Activated T-helper 2 cell treated with anti-CD3 and anti-CD28 coated beads, Interferon-gamma antibody, Interleukin-2, Interleukin-4, amounts not matched to agents 10 μg/mL and 5 μg/mL and 100 μg/mL, durations not matched to agents 14 hours and 24 hours and 36 hours (primary cell): ENCODE results near the gene PGBD5. TPM values are rescaled to one million over a fixed set of nuclear protein-coding genes. Genes with fewer than 3 reads are reported as not detected.

Experiments used
- DNase-seq: peaks from one replicate; pipeline ENCODE4 v3.0.0; 2021; ENCODE audit warnings: low spot score
- H3K27ac Mint-ChIP-seq: one replicate; pipeline ENCODE4 v1.8.0; 2021; ENCODE audit warnings: mixed read lengths
- H3K27me3 Mint-ChIP-seq: one replicate; pipeline ENCODE4 v1.8.0; 2021; ENCODE audit warnings: low read depth, mixed read lengths
- H3K36me3 Mint-ChIP-seq: one replicate; pipeline ENCODE4 v1.8.0; 2021; ENCODE audit warnings: low read depth, mixed read lengths
- H3K4me1 Mint-ChIP-seq: one replicate; pipeline ENCODE4 v1.8.0; 2021; ENCODE audit warnings: low read depth, mixed read lengths
- H3K4me3 Mint-ChIP-seq: one replicate; pipeline ENCODE4 v1.8.0; 2021; ENCODE audit warnings: low read depth, mild to moderate bottlenecking, moderate library complexity, mixed read lengths
- H3K9me3 Mint-ChIP-seq: one replicate; pipeline ENCODE4 v1.8.0; 2021; ENCODE audit warnings: mixed read lengths
- intact Hi-C: fragments of 100-400 bp; cut with micrococcal nuclease; formaldehyde crosslinking; loops from one replicate; pipeline ENCODE4 v1.15.1; 2023
- total RNA-seq: library from RNA; stranded (reverse); gene quantifications from 2 replicates; pipeline ENCODE4 v1.2.3, GENCODE V29; 2022

Gene PGBD5
- total RNA-seq, 1 donor from 2014 or later: not detected

GRCh38 chr1:230401101-230401500 lies 25.0 kb downstream of the PGBD5 start:
- Mint-ChIP-seq H3K4me3 (no peak overlapping the region), H3K27ac (no peak overlapping the region), H3K9me3 (no peaks in the 10 kb centered on the region), H3K27me3 (no peaks in the 10 kb centered on the region), H3K4me1 (no peaks in the 10 kb centered on the region), H3K36me3 (no peaks in the 10 kb centered on the region)
- intact Hi-C loops: no loop called here
- no peak for DNase-seq

DNA sequence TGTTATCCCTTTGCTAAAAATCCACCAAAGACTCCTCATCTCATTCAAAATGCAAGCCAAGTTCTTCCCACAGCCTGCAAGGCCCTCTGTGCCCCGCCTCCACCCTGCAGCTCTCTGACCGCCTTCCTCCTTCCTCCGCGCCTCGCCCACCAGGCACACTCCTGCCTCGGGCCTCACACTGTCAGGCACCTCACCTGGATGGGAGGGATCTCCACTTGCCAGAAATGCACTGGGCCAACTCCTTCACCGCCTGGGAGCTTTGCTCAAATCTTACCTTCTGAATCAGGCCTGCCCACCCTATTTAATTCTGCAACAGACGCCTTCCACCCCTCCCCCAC lies 26.2 kb downstream of the PGBD5 start:
- H3K36me3 Mint-ChIP-seq: no peaks in the 10 kb centered on the region
- DNase-seq: no peak
- no peak overlapping the region for H3K4me3 Mint-ChIP-seq
- H3K9me3 Mint-ChIP-seq: no peaks in the 10 kb centered on the region
- H3K27me3 Mint-ChIP-seq: no peaks in the 10 kb centered on the region
- H3K27ac Mint-ChIP-seq: no peak overlapping the region
- intact Hi-C loops: no loop called here
- H3K4me1 Mint-ChIP-seq: no peaks in the 10 kb centered on the region

GRCh38 chr1:230399321-230400006 lies 26.7 kb downstream of the PGBD5 start:
- H3K4me1 Mint-ChIP-seq: no peaks in the 10 kb centered on the region
- no peaks in the 10 kb centered on the region for H3K36me3 Mint-ChIP-seq
- H3K27me3 Mint-ChIP-seq: no peaks in the 10 kb centered on the region
- H3K4me3 Mint-ChIP-seq: no peak overlapping the region
- no peak overlapping the region for H3K27ac Mint-ChIP-seq
- intact Hi-C loops: no loop called here
- DNase-seq: no peak
- H3K9me3 Mint-ChIP-seq: no peaks in the 10 kb centered on the region

GRCh38 chr1:230398856-230399255 lies 27.3 kb downstream of the PGBD5 start:
- no peak overlapping the region for H3K4me3 Mint-ChIP-seq
- intact Hi-C loops: no loop called here
- H3K27me3 Mint-ChIP-seq: no peaks in the 10 kb centered on the region
- no peaks in the 10 kb centered on the region for H3K9me3 Mint-ChIP-seq
- H3K27ac Mint-ChIP-seq: no peak overlapping the region
- DNase-seq: no peak
- no peaks in the 10 kb centered on the region for H3K4me1 Mint-ChIP-seq
- H3K36me3 Mint-ChIP-seq: no peaks in the 10 kb centered on the region

- peaks cover 3% of the 10 kb centered on the region for H3K27me3 Mint-ChIP-seq
- no peaks in the 10 kb centered on the region for H3K4me1 Mint-ChIP-seq
- no peaks in the 10 kb centered on the region for H3K36me3 Mint-ChIP-seq
- H3K27ac Mint-ChIP-seq: no peak overlapping the region
- H3K4me3 Mint-ChIP-seq: no peak overlapping the region
- no peak for DNase-seq
- H3K9me3 Mint-ChIP-seq: no peaks in the 10 kb centered on the region
- intact Hi-C loops: no loop called here
Measured at GRCh38 chr1:230396966-230397365, 29.2 kb downstream of the PGBD5 start.

DNA sequence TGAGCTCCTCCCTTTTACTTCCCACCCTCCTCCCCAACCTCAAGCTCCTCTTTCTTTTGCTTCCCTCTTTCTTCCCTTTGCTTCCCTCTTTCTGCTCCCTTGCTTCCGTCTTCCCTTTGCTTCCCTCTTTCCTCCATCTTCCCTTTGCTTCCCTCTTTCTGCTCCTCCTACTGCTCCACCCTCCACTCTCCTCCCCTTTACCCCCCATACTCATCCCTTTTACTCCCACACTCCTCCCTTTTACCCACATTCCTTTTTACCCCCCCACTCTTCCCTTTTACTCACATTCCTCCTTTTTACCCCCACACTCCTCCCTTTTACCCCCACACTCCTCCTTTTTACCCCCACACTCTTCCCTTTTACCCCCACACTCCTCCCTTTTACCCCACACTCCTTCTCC lies 30.2 kb downstream of the PGBD5 start:
- H3K36me3 Mint-ChIP-seq: no peaks in the 10 kb centered on the region
- no peak for DNase-seq
- H3K4me3 Mint-ChIP-seq: no peak overlapping the region
- no peak overlapping the region for H3K27ac Mint-ChIP-seq
- no peaks in the 10 kb centered on the region for H3K4me1 Mint-ChIP-seq
- H3K9me3 Mint-ChIP-seq: no peaks in the 10 kb centered on the region
- intact Hi-C loops: no loop called here
- H3K27me3 Mint-ChIP-seq: peaks cover 6% of the 10 kb centered on the region

GRCh38 chr1:230394741-230395140 lies 31.4 kb downstream of the PGBD5 start:
- H3K4me3 Mint-ChIP-seq: no peak overlapping the region
- no peaks in the 10 kb centered on the region for H3K4me1 Mint-ChIP-seq
- no peak overlapping the region for H3K27ac Mint-ChIP-seq
- intact Hi-C loops: no loop called here
- peaks cover 6% of the 10 kb centered on the region for H3K27me3 Mint-ChIP-seq
- H3K36me3 Mint-ChIP-seq: no peaks in the 10 kb centered on the region
- DNase-seq: no peak
- no peaks in the 10 kb centered on the region for H3K9me3 Mint-ChIP-seq

- Mint-ChIP-seq H3K36me3 (no peaks in the 10 kb centered on the region), H3K4me1 (no peaks in the 10 kb centered on the region), H3K27ac (no peak overlapping the region), H3K9me3 (no peaks in the 10 kb centered on the region), H3K4me3 (no peak overlapping the region), H3K27me3 (peaks cover 6% of the 10 kb centered on the region)
- no peak for DNase-seq
- intact Hi-C loops: no loop called here
Measured at GRCh38 chr1:230394134-230394533, 32.0 kb downstream of the PGBD5 start.

DNA sequence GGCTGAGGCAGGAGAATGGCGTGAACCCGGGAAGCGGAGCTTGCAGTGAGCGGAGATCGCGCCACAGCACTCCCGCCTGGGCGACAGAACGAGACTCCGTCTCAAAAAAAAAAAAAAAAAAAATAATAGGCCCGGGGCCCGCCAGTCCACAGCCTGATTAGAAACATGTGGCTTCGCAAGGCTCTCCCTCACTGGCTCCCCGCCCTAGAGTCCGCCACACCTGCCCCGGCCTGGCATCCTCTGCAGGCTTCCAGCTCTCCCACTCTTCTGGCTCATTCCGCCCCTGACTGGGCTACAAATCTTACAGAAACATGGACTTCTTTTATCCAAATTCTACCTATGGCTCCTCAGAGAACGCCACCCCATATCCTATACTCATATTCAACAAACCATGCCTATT lies 32.4 kb downstream of the PGBD5 start:
- DNase-seq: no peak
- Mint-ChIP-seq H3K36me3 (no peaks in the 10 kb centered on the region), H3K27ac (no peak overlapping the region), H3K4me3 (no peak overlapping the region), H3K9me3 (no peaks in the 10 kb centered on the region), H3K27me3 (peaks cover 6% of the 10 kb centered on the region), H3K4me1 (no peaks in the 10 kb centered on the region)
- intact Hi-C loops: no loop called here

DNA sequence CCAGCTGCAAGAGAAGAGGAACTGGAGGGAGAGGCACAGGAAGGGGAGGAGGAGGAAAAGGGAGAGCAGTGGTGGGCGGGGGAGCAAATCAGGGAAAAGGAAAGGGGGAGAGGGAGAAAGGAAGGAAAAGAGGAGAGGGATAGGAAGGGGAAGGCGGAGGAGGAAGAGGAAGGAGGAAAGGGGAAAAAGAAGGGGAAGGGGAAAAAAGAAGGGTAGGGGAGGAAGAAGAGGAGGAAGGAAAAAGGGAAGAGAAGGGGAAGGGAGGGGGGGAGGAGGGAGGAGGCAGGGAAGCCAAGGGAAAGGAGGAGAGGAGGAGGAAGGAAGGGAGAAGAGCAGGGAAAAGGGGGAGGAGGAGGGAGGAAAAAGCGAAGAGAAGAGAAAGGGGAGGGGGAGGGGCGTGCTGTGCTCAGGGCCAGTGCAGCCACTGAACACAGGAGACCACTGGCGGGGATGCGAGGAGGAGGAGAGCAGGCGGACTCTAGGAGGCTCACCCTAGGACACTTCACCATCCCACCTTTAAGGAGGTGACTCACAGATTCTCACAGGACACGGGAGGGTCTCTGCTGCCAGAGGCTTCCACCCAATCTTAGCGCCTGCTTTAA lies 33.1 kb downstream of the PGBD5 start:
- Mint-ChIP-seq H3K4me1 (no peaks in the 10 kb centered on the region), H3K9me3 (no peaks in the 10 kb centered on the region), H3K27me3 (peaks cover 6% of the 10 kb centered on the region), H3K27ac (no peak overlapping the region), H3K36me3 (no peaks in the 10 kb centered on the region), H3K4me3 (no peak overlapping the region)
- intact Hi-C loops: no loop called here
- no peak for DNase-seq

DNA sequence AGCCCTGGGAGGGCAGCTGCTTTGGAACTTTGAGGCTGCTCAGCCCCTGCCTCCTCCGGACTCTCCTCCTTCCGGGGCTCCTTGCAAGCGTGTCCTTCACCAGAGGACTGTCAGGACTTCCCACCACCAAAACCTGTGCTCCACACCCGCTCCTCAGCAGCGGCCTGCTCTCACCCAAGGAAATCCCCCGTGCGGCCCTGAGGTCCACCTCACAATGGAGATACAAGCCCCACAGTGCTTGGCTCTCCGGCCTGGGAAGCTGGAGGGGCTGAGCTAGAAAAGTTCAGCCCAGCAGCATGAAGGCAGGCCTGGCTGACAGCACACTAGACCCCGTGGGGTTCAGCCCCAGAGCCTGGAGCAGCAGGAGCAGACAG lies 33.6 kb downstream of the PGBD5 start:
- Mint-ChIP-seq H3K4me1 (no peaks in the 10 kb centered on the region), H3K4me3 (no peak overlapping the region), H3K27me3 (peaks cover 6% of the 10 kb centered on the region), H3K9me3 (no peaks in the 10 kb centered on the region), H3K36me3 (no peaks in the 10 kb centered on the region), H3K27ac (no peak overlapping the region)
- DNase-seq: no peak
- intact Hi-C loops: no loop called here

- Mint-ChIP-seq H3K36me3 (no peaks in the 10 kb centered on the region), H3K4me3 (no peak overlapping the region), H3K27ac (no peak overlapping the region), H3K9me3 (no peaks in the 10 kb centered on the region), H3K4me1 (no peaks in the 10 kb centered on the region), H3K27me3 (peaks cover 6% of the 10 kb centered on the region)
- DNase-seq: no peak
- intact Hi-C loops: no loop called here
Measured at GRCh38 chr1:230391776-230392535, 34.2 kb downstream of the PGBD5 start.

GRCh38 chr1:230390371-230390770 lies 35.8 kb downstream of the PGBD5 start:
- Mint-ChIP-seq H3K4me3 (no peak overlapping the region), H3K27ac (no peak overlapping the region), H3K9me3 (no peaks in the 10 kb centered on the region), H3K27me3 (peaks cover 6% of the 10 kb centered on the region), H3K36me3 (no peaks in the 10 kb centered on the region), H3K4me1 (no peaks in the 10 kb centered on the region)
- intact Hi-C loops: no loop called here
- no peak for DNase-seq
